ENCODE results near the gene ZBTB16. TPM values are rescaled to one million over a fixed set of nuclear protein-coding genes. Genes with fewer than 3 reads are reported as not detected.

The ZBTB16 gene, protein sequence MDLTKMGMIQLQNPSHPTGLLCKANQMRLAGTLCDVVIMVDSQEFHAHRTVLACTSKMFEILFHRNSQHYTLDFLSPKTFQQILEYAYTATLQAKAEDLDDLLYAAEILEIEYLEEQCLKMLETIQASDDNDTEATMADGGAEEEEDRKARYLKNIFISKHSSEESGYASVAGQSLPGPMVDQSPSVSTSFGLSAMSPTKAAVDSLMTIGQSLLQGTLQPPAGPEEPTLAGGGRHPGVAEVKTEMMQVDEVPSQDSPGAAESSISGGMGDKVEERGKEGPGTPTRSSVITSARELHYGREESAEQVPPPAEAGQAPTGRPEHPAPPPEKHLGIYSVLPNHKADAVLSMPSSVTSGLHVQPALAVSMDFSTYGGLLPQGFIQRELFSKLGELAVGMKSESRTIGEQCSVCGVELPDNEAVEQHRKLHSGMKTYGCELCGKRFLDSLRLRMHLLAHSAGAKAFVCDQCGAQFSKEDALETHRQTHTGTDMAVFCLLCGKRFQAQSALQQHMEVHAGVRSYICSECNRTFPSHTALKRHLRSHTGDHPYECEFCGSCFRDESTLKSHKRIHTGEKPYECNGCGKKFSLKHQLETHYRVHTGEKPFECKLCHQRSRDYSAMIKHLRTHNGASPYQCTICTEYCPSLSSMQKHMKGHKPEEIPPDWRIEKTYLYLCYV
- total RNA-seq, result 10.3 TPM
- polyA plus RNA-seq, result 95.2 TPM

DNA sequence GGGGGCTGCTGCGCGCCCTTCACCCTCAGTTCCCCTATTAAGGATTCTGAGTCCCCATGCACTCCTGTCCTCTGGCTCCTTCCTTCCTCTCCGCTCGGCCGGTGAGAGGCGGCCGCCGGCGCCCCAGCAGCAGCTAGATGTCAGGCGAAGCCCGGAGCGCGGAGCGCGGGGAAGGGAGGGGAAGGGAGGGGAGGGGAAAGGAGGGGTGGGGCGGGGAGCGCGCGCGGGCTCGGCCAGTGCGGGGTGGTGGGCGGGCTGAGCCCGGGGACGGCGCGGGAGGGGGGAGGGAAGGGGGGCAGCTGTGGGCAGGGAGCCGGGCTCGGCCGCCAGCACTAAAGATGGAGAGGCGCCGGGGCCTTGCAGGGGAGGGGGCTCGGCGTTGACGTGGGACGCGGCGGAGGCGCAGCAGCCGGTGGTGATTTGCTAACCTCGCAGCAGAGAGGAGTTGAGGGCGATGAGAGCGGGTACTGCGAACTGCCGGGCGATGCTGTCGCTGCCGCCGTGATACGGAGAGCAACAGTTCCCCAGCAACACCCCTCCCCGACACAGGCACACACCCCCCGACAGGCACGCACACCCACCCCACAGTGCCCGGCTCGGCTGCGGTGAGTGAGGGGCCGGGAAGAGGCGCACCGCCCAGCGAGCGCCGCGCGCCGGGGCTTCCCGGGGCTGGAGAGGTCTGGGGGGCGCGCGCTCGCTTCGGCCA lies at the start of gene ZBTB16:
TSS of gene ZBTB16 (plus strand) at position 434 of the 706 bp plus-strand sequence. CDS start 3,590 bp downstream, outside the sequence.
- 1% methylated on average over 71 of the region's 71 CpGs for WGBS
- Histone ChIP-seq H3K36me3 (ENCODE audit: insufficient read depth) (peaks cover 7% of the 10 kb centered on the region), H3K4me3 (ENCODE audit: low read depth, low read length) (peak within 1 kb of the TSS; percentile 99), H3K27ac (ENCODE audit: low read depth) (peak within 1 kb of the TSS; percentile 94), H3K4me1 (ENCODE audit: insufficient read depth) (no peaks in the 10 kb centered on the region)
- no peak for DNase-seq (ENCODE audit: extremely low spot score)

DNA sequence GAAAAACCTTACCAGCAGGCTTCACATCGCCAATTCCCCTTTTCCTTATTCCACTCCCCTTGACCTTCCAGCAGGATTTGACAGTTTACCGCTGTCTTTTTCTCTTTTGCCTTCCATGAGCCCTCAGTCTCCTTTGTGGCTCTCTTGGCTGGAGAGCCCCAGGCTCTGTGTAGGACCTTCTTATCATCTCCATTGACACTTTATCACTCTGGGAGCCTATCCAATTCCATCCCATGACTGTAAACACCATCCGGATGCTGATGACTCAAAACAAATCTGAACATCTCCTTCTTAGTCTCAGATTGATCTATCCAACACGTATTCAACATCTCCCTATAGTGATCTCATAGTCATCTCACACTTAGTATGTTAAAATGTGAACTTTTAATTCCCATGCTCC lies 48.6 kb upstream of the ZBTB16 start:
- 54% methylated on average over 4 of the region's 4 CpGs for WGBS
- no peak overlapping the region for H3K4me3 ChIP-seq (ENCODE audit: low read depth, low read length)
- no peak for DNase-seq (ENCODE audit: extremely low spot score)
- H3K36me3 ChIP-seq (ENCODE audit: insufficient read depth), result no peaks in the 10 kb centered on the region
- no peak overlapping the region for H3K27ac ChIP-seq (ENCODE audit: low read depth)
- no peaks in the 10 kb centered on the region for H3K4me1 ChIP-seq (ENCODE audit: insufficient read depth)

GRCh38 chr11:114011443-114011842 lies 48.1 kb upstream of the ZBTB16 start:
- DNase-seq (ENCODE audit: extremely low spot score), result no peak
- Histone ChIP-seq H3K27ac (ENCODE audit: low read depth) (no peak overlapping the region), H3K4me3 (ENCODE audit: low read depth, low read length) (no peak overlapping the region), H3K4me1 (ENCODE audit: insufficient read depth) (no peaks in the 10 kb centered on the region), H3K36me3 (ENCODE audit: insufficient read depth) (no peaks in the 10 kb centered on the region)
- 45% methylated on average over 2 of the region's 2 CpGs for WGBS

DNA sequence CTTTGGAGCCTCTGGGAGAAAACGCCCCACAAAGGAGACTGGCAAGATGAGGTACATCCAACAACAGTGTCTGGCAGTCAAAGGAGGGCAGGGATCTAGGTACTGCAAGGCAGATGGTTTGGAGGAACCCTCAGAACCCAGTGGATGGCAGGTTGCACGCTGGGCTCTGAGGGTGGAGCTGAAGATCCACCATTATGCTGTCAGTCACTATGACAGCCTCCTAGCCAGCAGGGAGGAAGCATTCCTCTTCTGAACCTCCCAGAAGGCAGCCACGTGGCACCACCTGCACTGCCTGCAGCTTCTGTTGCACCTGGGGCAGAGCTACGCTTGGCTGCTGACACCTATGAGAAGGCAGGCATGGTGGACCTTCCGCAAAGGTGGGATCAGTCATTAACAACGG lies 44.4 kb upstream of the ZBTB16 start:
- H3K4me3 ChIP-seq (ENCODE audit: low read depth, low read length), result no peak overlapping the region
- no peaks in the 10 kb centered on the region for H3K36me3 ChIP-seq (ENCODE audit: insufficient read depth)
- no peaks in the 10 kb centered on the region for H3K4me1 ChIP-seq (ENCODE audit: insufficient read depth)
- H3K27ac ChIP-seq (ENCODE audit: low read depth), result no peak overlapping the region
- DNase-seq (ENCODE audit: extremely low spot score), result no peak
- WGBS, result 59% methylated on average over 6 of the region's 6 CpGs

- H3K4me3 ChIP-seq (ENCODE audit: low read depth, low read length), result no peak overlapping the region
- no peaks in the 10 kb centered on the region for H3K4me1 ChIP-seq (ENCODE audit: insufficient read depth)
- 92% methylated on average over 2 of the region's 2 CpGs for WGBS
- no peak for DNase-seq (ENCODE audit: extremely low spot score)
- H3K27ac ChIP-seq (ENCODE audit: low read depth), result no peak overlapping the region
- no peaks in the 10 kb centered on the region for H3K36me3 ChIP-seq (ENCODE audit: insufficient read depth)
These were observed 42.5 kb upstream of the ZBTB16 start for GRCh38 chr11:114016986-114017385.

- no peak for DNase-seq (ENCODE audit: extremely low spot score)
- Histone ChIP-seq H3K27ac (ENCODE audit: low read depth) (no peak overlapping the region), H3K4me1 (ENCODE audit: insufficient read depth) (no peaks in the 10 kb centered on the region), H3K4me3 (ENCODE audit: low read depth, low read length) (no peak overlapping the region), H3K36me3 (ENCODE audit: insufficient read depth) (no peaks in the 10 kb centered on the region)
- 66% methylated on average over 2 of the region's 2 CpGs for WGBS
These were observed 41.8 kb upstream of the ZBTB16 start for GRCh38 chr11:114017723-114018122.

DNA sequence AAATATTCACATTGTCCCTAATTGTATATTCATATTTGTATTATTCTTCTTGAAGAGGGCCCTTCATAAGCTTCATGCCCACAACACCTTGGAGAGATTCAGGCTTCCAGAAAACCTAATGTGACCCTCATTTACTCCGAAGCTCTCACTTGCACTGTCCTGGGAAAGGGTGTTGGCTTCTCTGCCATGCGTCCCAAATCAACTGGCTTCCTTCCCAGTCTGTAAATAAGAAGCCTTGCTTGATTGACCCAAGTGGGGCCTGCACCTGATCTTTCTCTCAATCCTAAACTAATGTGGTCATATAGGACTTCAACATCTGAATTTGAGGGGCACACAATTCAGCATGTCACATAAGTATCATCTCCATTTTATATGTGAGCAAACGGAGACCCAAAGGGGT lies 40.5 kb upstream of the ZBTB16 start:
- Histone ChIP-seq H3K4me1 (ENCODE audit: insufficient read depth) (no peaks in the 10 kb centered on the region), H3K27ac (ENCODE audit: low read depth) (no peak overlapping the region), H3K36me3 (ENCODE audit: insufficient read depth) (no peaks in the 10 kb centered on the region), H3K4me3 (ENCODE audit: low read depth, low read length) (no peak overlapping the region)
- WGBS, result 83% methylated on average over 3 of the region's 3 CpGs
- DNase-seq (ENCODE audit: extremely low spot score), result no peak

- Histone ChIP-seq H3K4me1 (ENCODE audit: insufficient read depth) (no peaks in the 10 kb centered on the region), H3K36me3 (ENCODE audit: insufficient read depth) (no peaks in the 10 kb centered on the region), H3K4me3 (ENCODE audit: low read depth, low read length) (no peak overlapping the region), H3K27ac (ENCODE audit: low read depth) (no peak overlapping the region)
- no peak for DNase-seq (ENCODE audit: extremely low spot score)
- 89% methylated on average over 5 of the region's 5 CpGs for WGBS
These were observed 39.9 kb upstream of the ZBTB16 start for GRCh38 chr11:114019574-114019973.

DNA sequence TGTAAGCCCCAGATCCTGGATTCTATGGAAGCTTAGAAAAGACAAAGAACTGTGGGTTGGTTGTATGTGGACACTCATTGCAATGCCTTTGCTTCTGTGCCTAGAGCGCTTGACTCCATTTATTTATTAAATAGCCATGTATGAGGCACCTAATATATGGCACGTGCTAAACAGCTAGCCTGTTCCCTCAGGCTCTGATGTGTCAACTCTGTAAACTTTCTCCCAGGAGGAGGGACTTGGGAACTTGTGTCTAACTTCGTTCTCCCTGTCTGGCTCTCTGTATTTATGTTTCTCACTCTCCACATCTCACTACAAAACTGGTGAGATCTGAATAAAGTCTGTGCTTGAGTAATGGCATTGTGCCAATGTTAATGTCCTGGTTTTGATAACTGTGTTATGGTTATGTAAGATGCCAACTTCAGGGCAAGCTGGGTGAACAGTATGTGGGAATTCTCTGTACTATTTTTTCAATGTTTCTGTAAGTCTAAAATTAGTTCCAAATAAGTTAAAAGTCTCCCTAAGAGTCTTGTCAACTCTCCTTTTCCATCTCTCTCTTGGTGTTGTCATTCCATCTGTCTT lies 34.1 kb upstream of the ZBTB16 start:
- DNase-seq (ENCODE audit: extremely low spot score), result no peak
- 38% methylated on average over 3 of the region's 3 CpGs for WGBS
- Histone ChIP-seq H3K27ac (ENCODE audit: low read depth) (no peak overlapping the region), H3K36me3 (ENCODE audit: insufficient read depth) (no peaks in the 10 kb centered on the region), H3K4me1 (ENCODE audit: insufficient read depth) (no peaks in the 10 kb centered on the region), H3K4me3 (ENCODE audit: low read depth, low read length) (no peak overlapping the region)

DNA sequence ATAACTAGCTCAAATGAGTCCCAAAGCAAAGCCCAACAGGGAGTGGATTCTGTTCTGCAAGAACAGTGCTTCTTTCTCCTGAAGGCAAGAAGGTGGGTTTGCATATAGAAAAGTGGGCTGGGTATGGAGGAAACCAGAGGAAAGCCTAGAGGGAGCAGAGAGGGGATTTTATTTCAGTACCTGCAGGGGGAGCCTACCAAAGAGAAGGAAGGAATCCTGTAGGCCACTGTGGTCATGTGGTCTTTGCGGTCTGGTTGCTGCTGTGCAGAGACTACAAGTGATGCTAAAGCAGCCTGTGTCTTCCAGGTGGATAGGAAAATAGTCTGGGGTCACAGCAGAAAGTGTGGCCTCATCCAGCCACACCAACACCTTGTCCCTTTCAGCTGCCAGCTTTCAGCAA lies 33.2 kb upstream of the ZBTB16 start:
- no peaks in the 10 kb centered on the region for H3K4me1 ChIP-seq (ENCODE audit: insufficient read depth)
- H3K36me3 ChIP-seq (ENCODE audit: insufficient read depth), result no peaks in the 10 kb centered on the region
- WGBS, result 71% methylated on average over 1 of the region's 1 CpG
- DNase-seq (ENCODE audit: extremely low spot score), result no peak
- H3K4me3 ChIP-seq (ENCODE audit: low read depth, low read length), result no peak overlapping the region
- H3K27ac ChIP-seq (ENCODE audit: low read depth), result no peak overlapping the region

DNA sequence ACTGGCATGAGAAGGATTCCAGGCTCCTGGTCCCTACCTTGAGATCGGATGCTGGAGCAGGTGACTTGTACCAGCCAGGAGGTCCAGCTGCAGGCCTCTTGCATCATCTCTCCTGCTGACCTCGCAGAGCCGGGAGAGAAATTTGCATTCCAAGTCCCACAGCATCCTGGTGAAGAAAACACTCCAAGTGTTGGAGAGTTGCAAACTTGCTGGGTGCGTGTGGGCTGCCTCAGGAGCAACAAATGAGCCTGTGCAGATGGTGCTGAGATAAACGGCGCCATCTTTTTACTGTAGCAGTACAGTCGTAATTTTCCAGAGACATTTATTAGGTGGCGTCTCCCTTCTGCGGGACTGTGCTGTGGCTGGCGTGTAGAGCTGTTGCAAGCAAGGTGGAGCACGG lies 32.1 kb upstream of the ZBTB16 start:
- H3K36me3 ChIP-seq (ENCODE audit: insufficient read depth), result no peaks in the 10 kb centered on the region
- WGBS, result 23% methylated on average over 11 of the region's 11 CpGs
- H3K27ac ChIP-seq (ENCODE audit: low read depth), result no peak overlapping the region
- H3K4me3 ChIP-seq (ENCODE audit: low read depth, low read length), result no peak overlapping the region
- no peak for DNase-seq (ENCODE audit: extremely low spot score)
- H3K4me1 ChIP-seq (ENCODE audit: insufficient read depth), result no peaks in the 10 kb centered on the region

- Histone ChIP-seq H3K27ac (ENCODE audit: low read depth) (no peak overlapping the region), H3K4me3 (ENCODE audit: low read depth, low read length) (no peak overlapping the region), H3K36me3 (ENCODE audit: insufficient read depth) (no peaks in the 10 kb centered on the region), H3K4me1 (ENCODE audit: insufficient read depth) (no peaks in the 10 kb centered on the region)
- DNase-seq (ENCODE audit: extremely low spot score), result no peak
- 21% methylated on average over 4 of the region's 4 CpGs for WGBS
These were observed 31.6 kb upstream of the ZBTB16 start for GRCh38 chr11:114027926-114028325.

GRCh38 chr11:114031246-114031966 lies 28.1 kb upstream of the ZBTB16 start:
- no peak for DNase-seq (ENCODE audit: extremely low spot score)
- H3K27ac ChIP-seq (ENCODE audit: low read depth), result no peak overlapping the region
- H3K4me3 ChIP-seq (ENCODE audit: low read depth, low read length), result no peak overlapping the region
- H3K4me1 ChIP-seq (ENCODE audit: insufficient read depth), result no peaks in the 10 kb centered on the region
- WGBS, result 82% methylated on average over 18 of the region's 18 CpGs
- no peaks in the 10 kb centered on the region for H3K36me3 ChIP-seq (ENCODE audit: insufficient read depth)

Data from urinary bladder (tissue), 4 donors.